NCI-H774 (cell line): ENCODE data around the gene ARSH.
"Not testable (repeated sequence)": the region's sequence is repeated elsewhere in the genome, so short reads cannot be mapped to it uniquely, and the experiment has no call there.

Experiments used
- DNase-seq: peaks from one replicate; lab custom pipeline; 2025; lab: John Stamatoyannopoulos, UW

ARSH gene, protein sequence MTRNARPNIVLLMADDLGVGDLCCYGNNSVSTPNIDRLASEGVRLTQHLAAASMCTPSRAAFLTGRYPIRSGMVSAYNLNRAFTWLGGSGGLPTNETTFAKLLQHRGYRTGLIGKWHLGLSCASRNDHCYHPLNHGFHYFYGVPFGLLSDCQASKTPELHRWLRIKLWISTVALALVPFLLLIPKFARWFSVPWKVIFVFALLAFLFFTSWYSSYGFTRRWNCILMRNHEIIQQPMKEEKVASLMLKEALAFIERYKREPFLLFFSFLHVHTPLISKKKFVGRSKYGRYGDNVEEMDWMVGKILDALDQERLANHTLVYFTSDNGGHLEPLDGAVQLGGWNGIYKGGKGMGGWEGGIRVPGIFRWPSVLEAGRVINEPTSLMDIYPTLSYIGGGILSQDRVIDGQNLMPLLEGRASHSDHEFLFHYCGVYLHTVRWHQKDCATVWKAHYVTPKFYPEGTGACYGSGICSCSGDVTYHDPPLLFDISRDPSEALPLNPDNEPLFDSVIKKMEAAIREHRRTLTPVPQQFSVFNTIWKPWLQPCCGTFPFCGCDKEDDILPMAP

GRCh38 chrX:3006495-3006894 is at the start of gene ARSH:
ARSH (plus strand) TSS chrX:3006546; CDS start chrX:3006613, 67 bp downstream.
- no peak for DNase-seq

- no peak for DNase-seq
Measured at GRCh38 chrX:2958199-2958598, 48.1 kb upstream of the ARSH start.

GRCh38 chrX:2960861-2961515 is 45.4 kb upstream of the ARSH start:
- DNase-seq = no peak

- no peak for DNase-seq
Measured at GRCh38 chrX:2962381-2962780, 44.0 kb upstream of the ARSH start.

DNA sequence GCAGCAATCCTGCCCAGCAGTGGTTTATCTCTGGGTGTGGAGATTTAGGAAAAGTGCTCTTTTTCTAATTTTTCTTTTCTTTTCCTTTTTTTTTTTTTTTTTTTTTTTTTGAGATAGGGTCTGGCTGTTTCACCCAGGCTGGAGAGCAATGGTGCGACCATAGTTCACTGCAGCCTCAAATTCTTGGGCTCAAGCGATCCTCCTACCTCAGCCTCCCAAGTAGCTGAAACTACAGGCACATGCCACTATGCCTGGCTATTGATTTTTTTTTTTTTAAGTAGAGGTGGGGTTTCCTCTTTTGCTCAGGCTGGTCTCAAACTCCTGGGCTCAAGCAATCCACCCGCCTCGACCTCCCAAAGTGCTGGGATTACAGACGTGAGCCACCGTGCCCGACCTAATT is 42.9 kb upstream of the ARSH start:
- DNase-seq = not testable (repeated sequence)

DNA sequence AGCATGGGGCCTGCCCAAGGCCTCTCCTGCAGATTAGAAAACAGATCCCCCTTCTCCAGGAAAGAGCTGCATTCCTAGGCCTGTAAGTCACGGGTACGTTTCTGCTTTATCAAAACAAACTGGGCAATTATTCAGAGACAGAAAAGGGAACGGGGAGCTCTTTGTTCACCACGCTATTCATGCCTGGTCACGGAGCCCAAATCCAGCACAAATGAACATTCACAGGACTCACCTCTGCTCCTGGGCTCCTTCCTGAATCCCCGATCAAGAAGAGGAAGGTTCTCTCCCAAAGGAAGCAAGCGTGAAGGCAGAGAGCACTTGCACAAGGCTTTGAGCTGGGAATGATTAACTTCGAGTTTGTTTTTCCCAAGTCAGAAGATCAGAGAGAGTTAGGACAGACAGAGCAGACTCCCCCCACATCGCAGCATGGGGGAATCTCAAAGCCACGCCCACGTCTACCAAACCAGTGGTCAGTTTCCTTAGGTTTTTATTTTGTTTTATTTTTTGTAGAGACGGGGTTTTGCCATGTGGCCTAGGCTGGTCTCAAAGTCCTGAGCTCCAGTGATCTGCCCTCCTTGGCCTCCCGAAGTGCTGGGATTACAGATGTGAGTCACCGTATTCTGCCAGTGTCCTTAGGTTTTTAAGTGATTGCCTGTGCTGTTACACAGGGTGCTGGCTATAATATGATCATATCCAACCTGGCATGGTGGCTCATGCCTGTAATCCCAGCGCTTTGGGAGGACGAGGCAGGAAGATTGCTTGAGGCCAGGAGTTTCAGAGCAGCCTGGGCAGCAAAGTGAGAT is 42.2 kb upstream of the ARSH start:
- DNase-seq = not testable (repeated sequence)

DNA sequence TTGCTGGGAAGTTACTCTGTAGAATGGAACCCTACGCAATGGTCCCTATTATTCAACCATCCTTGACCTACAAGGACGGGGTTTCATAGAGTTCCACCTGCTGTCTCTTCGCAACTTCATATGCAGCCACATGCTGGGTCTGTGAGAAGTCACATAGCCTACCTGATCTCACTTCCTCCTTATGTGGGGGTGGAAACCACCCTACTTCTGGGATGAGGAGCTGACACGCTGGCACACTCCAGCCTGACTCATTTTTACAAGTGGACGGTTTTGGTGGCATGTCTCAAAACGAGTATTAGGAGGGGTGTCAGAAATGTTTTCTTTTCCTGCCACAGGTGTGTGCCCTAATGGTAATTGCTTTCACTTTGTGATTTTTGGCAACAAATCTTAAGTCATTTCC is 40.4 kb upstream of the ARSH start:
- DNase-seq = no peak

DNA sequence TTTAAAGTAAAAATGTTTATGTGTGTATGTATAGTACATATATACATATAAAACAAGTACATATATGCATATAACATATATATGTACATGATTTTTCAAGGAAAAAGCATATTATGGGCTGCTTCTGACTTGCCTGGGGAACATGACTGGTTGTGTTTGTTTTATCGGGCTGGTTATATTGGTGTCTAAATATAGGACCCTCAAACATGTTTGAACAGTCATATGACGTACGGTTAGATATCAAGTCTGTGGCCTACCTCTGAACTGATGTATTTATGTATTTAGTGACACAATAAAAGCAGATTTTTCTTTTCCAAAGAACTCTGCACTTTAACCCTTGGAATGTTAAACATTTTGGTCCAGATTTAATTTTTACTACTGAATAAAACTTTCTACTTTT is 39.3 kb upstream of the ARSH start:
- no peak for DNase-seq

DNA sequence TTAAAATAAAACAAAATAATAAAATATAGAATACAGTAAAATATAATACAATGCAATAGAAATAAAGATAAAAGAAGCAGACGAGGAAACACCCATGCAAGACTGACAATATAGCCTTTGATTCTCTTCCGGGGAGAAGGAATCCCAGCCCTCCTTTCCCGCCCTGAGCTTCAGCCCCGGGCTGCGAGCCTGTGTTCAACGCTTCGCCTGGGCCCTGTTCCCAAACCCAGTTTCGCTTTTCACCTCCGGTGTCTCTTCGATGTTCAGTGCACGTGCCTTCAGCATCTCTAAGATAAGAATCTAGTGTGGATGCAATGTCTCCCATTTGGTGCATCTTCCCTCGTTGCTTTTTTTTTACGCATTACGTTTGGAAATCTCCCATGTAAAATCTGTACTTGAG is 38.8 kb upstream of the ARSH start:
- no peak for DNase-seq

DNA sequence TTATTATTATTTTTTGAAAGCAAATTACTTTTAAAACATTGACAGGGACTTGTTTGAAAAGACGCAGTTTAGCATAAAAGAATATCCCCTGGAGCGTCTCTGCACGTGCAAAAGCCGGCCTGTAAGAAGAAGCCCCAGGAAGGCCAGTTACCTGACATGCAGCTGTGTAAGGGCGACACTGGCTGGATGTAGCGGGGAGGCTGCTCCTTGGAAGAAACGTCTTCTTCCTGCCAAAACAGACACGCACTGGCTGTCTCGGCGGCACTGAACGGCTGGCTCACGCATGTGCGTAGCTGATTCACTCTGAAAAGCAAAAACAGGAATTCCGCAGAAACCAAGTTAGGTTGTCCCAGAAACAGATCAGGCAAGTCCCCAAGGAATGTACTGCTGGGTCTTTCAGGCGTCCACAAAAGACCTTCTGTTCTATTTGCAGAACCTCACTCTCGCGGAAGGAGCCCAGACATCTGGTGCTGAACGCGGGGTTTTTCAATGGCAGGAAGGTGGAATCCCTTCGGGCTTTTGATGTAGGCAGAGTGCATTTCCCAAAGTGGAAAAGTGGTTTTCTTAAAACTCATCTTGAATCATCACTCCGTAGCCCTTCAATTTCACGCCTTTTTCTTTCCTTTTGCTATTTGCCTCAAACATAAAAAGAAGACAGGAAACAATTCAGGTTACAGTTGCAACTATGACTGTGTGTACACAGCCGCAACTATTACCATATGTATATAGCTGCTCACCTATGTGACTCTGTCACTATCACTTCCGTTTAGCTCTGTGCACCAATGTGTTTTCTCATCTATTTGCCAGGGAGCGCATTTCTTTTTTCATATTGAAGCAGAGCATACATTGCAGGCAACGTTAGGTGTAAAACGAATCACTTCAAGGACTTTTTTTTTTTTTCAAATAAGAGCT is 38.1 kb upstream of the ARSH start:
- DNase-seq = no peak

DNA sequence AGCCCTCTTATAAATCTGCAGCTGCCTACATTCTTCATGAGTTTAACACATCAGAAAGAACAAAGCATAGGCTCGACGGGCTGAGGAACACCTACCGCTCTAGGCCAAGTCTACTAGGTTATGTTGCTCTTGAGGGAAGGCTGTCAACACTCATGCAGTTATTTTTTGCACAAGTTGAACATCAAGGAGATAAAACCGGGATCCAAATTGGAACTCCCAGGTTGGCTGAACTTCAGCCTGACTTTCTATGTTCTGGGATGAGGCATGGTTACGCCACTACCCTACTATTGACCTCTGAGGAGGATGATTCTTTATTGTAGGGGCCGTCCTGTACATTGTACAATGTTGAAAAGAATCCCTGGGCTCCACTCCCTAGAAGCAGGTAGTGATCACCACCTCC is 37.3 kb upstream of the ARSH start:
- DNase-seq = no peak

GRCh38 chrX:2972391-2972790 is 34.0 kb upstream of the ARSH start:
- DNase-seq = no peak

GRCh38 chrX:2974961-2975360 is 31.4 kb upstream of the ARSH start:
- DNase-seq = no peak

DNA sequence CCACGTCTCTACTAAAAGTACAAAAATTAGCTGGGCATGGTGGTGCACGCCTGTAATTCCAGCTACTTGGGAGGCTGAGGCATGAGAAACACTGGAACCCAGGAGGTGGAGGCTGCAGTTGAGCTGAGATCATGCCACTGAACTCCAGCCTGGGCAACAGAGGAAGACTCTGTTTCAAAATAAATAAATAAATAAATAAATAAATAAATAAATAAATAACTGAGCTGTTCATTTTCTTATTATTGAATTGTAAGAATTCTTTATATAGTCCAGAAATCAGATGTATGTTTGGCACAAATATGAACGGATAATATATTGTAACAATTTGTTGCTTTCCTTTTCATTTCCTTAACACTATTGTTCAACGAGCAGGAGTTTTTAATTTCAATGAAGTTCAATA is 27.7 kb upstream of the ARSH start:
- not testable (repeated sequence) for DNase-seq

- no peak for DNase-seq
Measured at GRCh38 chrX:2984342-2984741, 22.0 kb upstream of the ARSH start.

DNA sequence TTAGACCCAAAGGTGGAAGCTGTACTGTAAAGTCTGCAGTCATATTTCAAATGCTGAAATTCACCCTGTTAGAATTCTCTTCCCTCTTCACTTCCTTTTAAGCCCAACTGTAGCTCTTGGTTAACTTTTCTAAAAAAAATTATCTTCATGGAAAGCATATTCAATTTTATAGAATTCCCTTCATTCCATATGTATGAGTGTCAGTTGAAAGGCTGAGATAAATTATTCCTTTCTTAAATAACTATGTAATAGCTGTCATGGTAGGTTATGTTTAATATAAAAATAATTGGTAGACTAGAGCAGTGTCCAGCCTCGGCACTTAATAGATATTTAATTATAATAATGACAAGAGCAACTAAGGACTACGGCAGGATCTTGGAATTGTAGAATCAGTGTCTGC is 16.8 kb upstream of the ARSH start:
- DNase-seq = no peak

GRCh38 chrX:3010532-3010931 is 4.2 kb downstream of the ARSH start:
- no peak for DNase-seq

GRCh38 chrX:3017492-3017891 is 11.1 kb downstream of the ARSH start:
- no peak for DNase-seq

GRCh38 chrX:3024176-3024575 is 17.8 kb downstream of the ARSH start:
- no peak for DNase-seq

- DNase-seq = no peak
Measured at GRCh38 chrX:3026074-3026815, 19.9 kb downstream of the ARSH start.

GRCh38 chrX:3029129-3029528 is 22.8 kb downstream of the ARSH start:
- no peak for DNase-seq
